A549 (cell line): ENCODE data around the gene KCNAB1. TPM values are rescaled to one million over a fixed set of nuclear protein-coding genes. Genes with fewer than 3 reads are reported as not detected.

ENCODE experiments used
- ATAC-seq, 2 experiments: fragments of 200-7000 bp in 1 of 2; fragments of >200 bp in 1 of 2; cut with Nextera tagmentation in 1 of 2; cut with Tn5 transposase in 1 of 2; 3 replicates each; pipeline versions ENCODE4 v1.8.0 to v1.9.1; 2018 to 2020; ENCODE audit warnings: mild to moderate bottlenecking in 1 of 2, moderate library complexity in 1 of 2
- CTCF ChIA-PET: fragments of 300-600 bp; sonication (Branson Sonifier 250); formaldehyde crosslinking; extraction: SDS; loops from one replicate; lab custom pipeline; 2021; ENCODE audit warnings: antibody characterized with exemption, inconsistent platforms; lab: Yijun Ruan, JAX
- POLR2A ChIA-PET: fragments of 350-600 bp; formaldehyde crosslinking; extraction: SDS; loops from one replicate; lab custom pipeline; 2021; ENCODE audit warnings: antibody characterized with exemption, inconsistent platforms; lab: Yijun Ruan, JAX
- DNase-seq, 2 experiments: peaks; one replicate each; pipeline versions ENCODE4 v3.0.0 to v3.0.0-alpha.2; 2011 to 2016; ENCODE audit warnings: low read depth in 1 of 2, low spot score in 1 of 2
- FAIRE-seq: peaks from 2 replicates; lab custom pipeline; 2011; peaks lifted over from hg19 to GRCh38; lab: Jason Lieb, UNC
- H3K27ac ChIP-seq, 2 experiments: fragments of >200 bp; sonication (Bioruptor Twin); formaldehyde crosslinking; 3 replicates each; pipeline ENCODE4 v1.5.1; 2016 to 2017
- H3K4me1 ChIP-seq: fragments of >200 bp; sonication (Bioruptor Twin); formaldehyde crosslinking; 3 replicates; pipeline ENCODE4 v1.6.1; 2016
- H3K4me2 ChIP-seq: fragments of >200 bp; sonication (Bioruptor Twin); formaldehyde crosslinking; 3 replicates; pipeline ENCODE4 v1.6.1; 2016
- H3K4me3 ChIP-seq: fragments of >200 bp; sonication (Bioruptor Twin); formaldehyde crosslinking; 3 replicates; pipeline ENCODE4 v1.5.1; 2016
- H3K9me3 ChIP-seq: fragments of >200 bp; sonication (Bioruptor Twin); formaldehyde crosslinking; 3 replicates; pipeline ENCODE4 v1.6.1; 2016
- CHD2 ChIP-seq: fragments of 150-350 bp; IDR thresholded peaks from 2 replicates; pipeline ENCODE4 v1.6.1; 2014; ENCODE audit warnings: low read length; ENCODE audit not compliant: partially characterized antibody
- CHD4 ChIP-seq: fragments of 200-600 bp; sonication (generic); IDR thresholded peaks from 2 replicates; pipeline ENCODE4 v1.6.1; 2016; ENCODE audit warnings: antibody characterized with exemption, mild to moderate bottlenecking, borderline replicate concordance
- CTCF ChIP-seq: fragments of >200 bp; sonication (Bioruptor Twin); formaldehyde crosslinking; IDR thresholded peaks from 3 replicates; pipeline ENCODE4 v1.5.1; 2016
- E2F6 ChIP-seq: IDR thresholded peaks from 2 replicates; pipeline ENCODE4 v1.6.1; 2012; ENCODE audit warnings: low read depth, borderline replicate concordance
- EP300 ChIP-seq, 2 experiments: fragments of >200 bp; sonication (Bioruptor Twin); formaldehyde crosslinking; IDR thresholded peaks; 2 replicates in 1 of 2; 3 replicates in 1 of 2; pipeline ENCODE4 v1.6.1; 2016 to 2017
- FOXS1 ChIP-seq: fragments of 250-450 bp; sonication (Bioruptor Pico); IDR thresholded peaks from 2 replicates; pipeline ENCODE4 v1.5.0; 2020; ENCODE audit warnings: mild to moderate bottlenecking, moderate library complexity
- GATA3 ChIP-seq: IDR thresholded peaks from 2 replicates; pipeline ENCODE4 v1.6.1; 2012; ENCODE audit warnings: borderline replicate concordance
- HDAC2 ChIP-seq: fragments of 200-600 bp; sonication (generic); IDR thresholded peaks from 2 replicates; pipeline ENCODE4 v1.6.1; 2016
- MAZ ChIP-seq: fragments of 150-350 bp; IDR thresholded peaks from 2 replicates; pipeline ENCODE4 v1.6.1; 2014; ENCODE audit warnings: antibody characterized with exemption, low read depth, low read length, borderline replicate concordance
- MYC ChIP-seq: IDR thresholded peaks from 2 replicates; pipeline ENCODE4 v1.6.1; 2012; ENCODE audit warnings: mild to moderate bottlenecking, inconsistent platforms, low read length, improper control_type of control experiment, borderline replicate concordance
- RAD21 ChIP-seq, 2 experiments: fragments of >200 bp in 1 of 2; sonication (Bioruptor Twin) in 1 of 2; formaldehyde crosslinking in 1 of 2; IDR thresholded peaks in 1 of 2; conservative IDR thresholded peaks in 1 of 2; 2 replicates in 1 of 2; 3 replicates in 1 of 2; pipeline ENCODE4 v1.6.1; 2012 to 2018; ENCODE audit warnings: inconsistent platforms in 1 of 2
- SMC3 ChIP-seq: fragments of >200 bp; sonication (Bioruptor Twin); formaldehyde crosslinking; IDR thresholded peaks from 3 replicates; pipeline ENCODE4 v1.6.1; 2018; ENCODE audit warnings: inconsistent platforms
- TP53 ChIP-seq: fragments of 250-450 bp; sonication (Bioruptor Pico); IDR thresholded peaks from 2 replicates; pipeline ENCODE4 v1.5.0; 2021; ENCODE audit warnings: mild to moderate bottlenecking, moderate library complexity
- ZFP36 ChIP-seq: fragments of 450-650 bp; IDR thresholded peaks from 2 replicates; pipeline ENCODE4 v1.6.1; 2014; ENCODE audit warnings: borderline replicate concordance; ENCODE audit not compliant: partially characterized antibody
- WGBS: methylation state at CpG from one replicate; pipeline ENCODE4 v1.1.6; 2017; ENCODE audit errors: missing lambda C conversion rate; 5-methylcytosine and 5-hydroxymethylcytosine counted together
- polyA plus RNA-seq, 4 experiments: library from polyadenylated mRNA; depleted of rRNA in 3 of 4; stranded (reverse); fragments of >200 nt; fragmentation: RNase III in 1 of 4; extraction: RNeasy Plus Mini Kit Qiagen cat#74134 plus additional on column Dnase treatment in 1 of 4; gene quantifications; 2 replicates in 3 of 4; 3 replicates in 1 of 4; pipeline ENCODE4 v1.2.3, GENCODE V29; 2011 to 2017

KCNAB1 gene
- polyA plus RNA-seq, 2 of the 4 experiments (the other 2 are of a cell fraction) = not detected

GRCh38 chr3:156381253-156381652, 260.9 kb downstream of the KCNAB1 start:
- no peaks in the 10 kb centered on the region for H3K4me1 ChIP-seq
- WGBS = 45% methylated on average over 1 of the region's 1 CpG
- no peak overlapping the region for H3K4me3 ChIP-seq
- CTCF ChIA-PET = interaction anchor here (1.5 to 3.2 kb wide), 6 partner anchors 8 to 231 kb away, joined by 4 to 41 read pairs (median 10); no protein-coding TSS in a partner anchor
- H3K9me3 ChIP-seq = no peaks in the 10 kb centered on the region
- TF ChIP-seq HDAC2 (no peak), EP300 (IDR thresholded peaks at IDR 0.05) (no peak), SMC3 (no peak), MYC (no peak), ZFP36 (no peak), CHD2 (no peak)
- DNase-seq (no peak), FAIRE-seq (no peak), ATAC-seq (no peak)
- no peak overlapping the region for H3K27ac ChIP-seq
- no peak overlapping the region for H3K4me2 ChIP-seq
- POLR2A ChIA-PET = no interaction called here

- 33% methylated on average over 7 of the region's 9 CpGs for WGBS
- peak; percentile 85 to 96 for ATAC-seq
- peak; percentile 47 to 53 for DNase-seq
Observed at GRCh38 chr3:156382458-156383346, 262.3 kb downstream of the KCNAB1 start.

GRCh38 chr3:156383441-156384025, 263.2 kb downstream of the KCNAB1 start:
- TF ChIP-seq TP53 (CRISPR knock-in tag) (no peak), CHD4 (no peak), FOXS1 (CRISPR knock-in tag) (no peak)
- TF ChIP-seq, all 56 proteins: peak for 0
- 26% methylated on average over 6 of the region's 6 CpGs for WGBS

More at GRCh38 chr3:156382458-156383346, 262.3 kb downstream of the KCNAB1 start:
- H3K4me1 ChIP-seq = no peaks in the 10 kb centered on the region
- H3K4me3 ChIP-seq = no peak overlapping the region
- FAIRE-seq = no peak
- no peaks in the 10 kb centered on the region for H3K9me3 ChIP-seq
- no peak overlapping the region for H3K4me2 ChIP-seq
- TF ChIP-seq RAD21 (conservative IDR thresholded peaks at IDR 0.05 in 1 of 2, IDR thresholded peaks at IDR 0.05 in 1 of 2) = peak; percentile 59 to 67
- peak; percentile 50 for TF ChIP-seq CTCF
- peak; percentile 67 for TF ChIP-seq SMC3
- TF ChIP-seq MAZ = no peak
- H3K27ac ChIP-seq = no peak overlapping the region
- ChIA-PET POLR2A (no interaction called here), CTCF (interaction anchor here (0.5 to 3.2 kb wide), 21 partner anchors 10 to 389 kb away, joined by 3 to 41 read pairs (median 4); no protein-coding TSS in a partner anchor)

GRCh38 chr3:156388497-156389448, 268.4 kb downstream of the KCNAB1 start:
- Histone ChIP-seq H3K27ac (no peak overlapping the region), H3K9me3 (no peaks in the 10 kb centered on the region), H3K4me3 (no peak overlapping the region), H3K4me2 (no peak overlapping the region), H3K4me1 (no peaks in the 10 kb centered on the region)
- DNase-seq (no peak), FAIRE-seq (no peak), ATAC-seq (no peak)
- POLR2A ChIA-PET = no interaction called here
- TF ChIP-seq E2F6 (no peak), CTCF (no peak), GATA3 (no peak)
- CTCF ChIA-PET = no interaction called here
- 24% methylated on average over 6 of the region's 6 CpGs for WGBS

More at GRCh38 chr3:156383441-156384025, 263.2 kb downstream of the KCNAB1 start:
- no peak for ATAC-seq
- no peaks in the 10 kb centered on the region for H3K4me1 ChIP-seq
- no peak for DNase-seq
- no peak overlapping the region for H3K27ac ChIP-seq
- H3K4me3 ChIP-seq = no peak overlapping the region
- no peaks in the 10 kb centered on the region for H3K9me3 ChIP-seq
- POLR2A ChIA-PET = no interaction called here
- no peak overlapping the region for H3K4me2 ChIP-seq
- FAIRE-seq = no peak
- CTCF ChIA-PET = interaction anchor here (0.6 to 3.2 kb wide), 12 partner anchors 11 to 367 kb away, joined by 3 to 41 read pairs (median 5); no protein-coding TSS in a partner anchor
